ENCODE results near the gene LPIN3. TPM values are rescaled to one million over a fixed set of nuclear protein-coding genes. Genes with fewer than 3 reads are reported as not detected.

LPIN3 gene
- total and polyA plus RNA-seq, 4 donors: 2.7 to 6.0 (median 4.2) TPM

DNA sequence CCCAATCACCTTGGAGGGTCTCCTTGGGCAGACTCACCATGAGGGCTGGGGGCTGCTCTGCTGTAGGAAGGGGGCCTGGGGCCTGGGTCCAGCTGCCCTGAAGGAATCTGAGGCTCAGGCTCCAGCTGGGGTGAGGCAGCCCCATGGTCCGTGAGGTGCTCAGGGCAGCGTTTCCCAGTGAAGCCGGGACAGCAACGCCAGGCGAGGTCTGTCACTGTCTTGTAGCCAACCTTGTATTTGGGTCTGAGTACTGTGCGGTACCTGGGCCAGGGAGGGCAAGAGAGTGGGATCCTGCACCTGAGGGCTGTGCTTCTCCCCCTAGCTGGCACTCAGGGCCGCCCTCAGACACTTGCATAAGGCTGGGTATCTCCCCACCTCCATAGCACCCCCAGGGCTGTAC is 23.0 kb downstream of the LPIN3 start:
- Histone ChIP-seq H3K27ac (ENCODE audit: low read depth, low read length) (no peak overlapping the region), H3K4me1 (ENCODE audit: control insufficient read depth, insufficient read depth, low read length) (peaks cover 27% of the 10 kb centered on the region), H3K36me3 (ENCODE audit: control insufficient read depth, insufficient read depth, low read length) (peaks cover 32% of the 10 kb centered on the region), H3K27me3 (ENCODE audit: control insufficient read depth, insufficient read depth, low read length) (peaks cover 23% of the 10 kb centered on the region), H3K4me3 (ENCODE audit: low read depth, low read length) (no peak overlapping the region), H3K9me3 (ENCODE audit: control insufficient read depth, insufficient read depth, low read length) (no peaks in the 10 kb centered on the region)
- WGBS (ENCODE audit: insufficient coverage): 98% methylated on average over 6 of the region's 7 CpGs
- DNase-seq (ENCODE audit: low read depth in 4 of 6, low spot score in 6 of 6): no peak

DNA sequence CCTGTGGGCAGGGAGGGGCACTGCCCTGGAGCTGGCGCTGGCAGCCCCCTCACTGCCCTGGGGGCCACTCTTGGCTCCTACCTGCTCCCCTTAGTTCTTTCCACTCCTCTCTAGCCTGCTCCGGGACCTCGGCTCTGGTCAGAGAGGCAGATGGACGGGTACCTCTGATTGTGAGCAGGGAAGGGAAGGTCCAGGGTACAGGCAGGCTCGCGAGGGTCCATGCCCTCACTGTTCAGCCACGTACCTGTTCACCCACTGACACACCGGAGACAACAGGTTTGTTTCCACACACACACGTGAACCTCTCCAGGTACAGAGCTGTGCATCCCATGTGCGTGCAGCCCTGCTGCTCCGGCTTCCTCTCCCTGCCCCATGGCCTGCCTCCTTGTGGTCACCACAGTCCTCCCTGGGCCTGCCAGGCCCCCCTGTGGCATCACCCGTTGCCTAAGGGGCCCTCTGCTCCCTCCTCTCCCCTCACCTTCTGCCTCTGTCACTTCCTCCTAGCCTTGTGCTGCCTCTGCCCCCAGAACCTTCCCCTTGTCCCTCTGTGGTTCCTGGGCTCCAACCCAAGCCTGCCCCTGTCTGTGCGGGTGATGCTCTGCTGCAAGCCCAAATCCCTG is 23.7 kb downstream of the LPIN3 start:
- no peaks in the 10 kb centered on the region for H3K9me3 ChIP-seq (ENCODE audit: control insufficient read depth, insufficient read depth, low read length)
- H3K36me3 ChIP-seq (ENCODE audit: control insufficient read depth, insufficient read depth, low read length): peaks cover 32% of the 10 kb centered on the region
- peaks cover 27% of the 10 kb centered on the region for H3K4me1 ChIP-seq (ENCODE audit: control insufficient read depth, insufficient read depth, low read length)
- H3K27ac ChIP-seq (ENCODE audit: low read depth, low read length): no peak overlapping the region
- no peak for DNase-seq (ENCODE audit: low read depth in 4 of 6, low spot score in 6 of 6)
- WGBS (ENCODE audit: insufficient coverage): 93% methylated on average over 13 of the region's 13 CpGs
- no peak overlapping the region for H3K4me3 ChIP-seq (ENCODE audit: low read depth, low read length)
- H3K27me3 ChIP-seq (ENCODE audit: control insufficient read depth, insufficient read depth, low read length): peaks cover 23% of the 10 kb centered on the region

DNA sequence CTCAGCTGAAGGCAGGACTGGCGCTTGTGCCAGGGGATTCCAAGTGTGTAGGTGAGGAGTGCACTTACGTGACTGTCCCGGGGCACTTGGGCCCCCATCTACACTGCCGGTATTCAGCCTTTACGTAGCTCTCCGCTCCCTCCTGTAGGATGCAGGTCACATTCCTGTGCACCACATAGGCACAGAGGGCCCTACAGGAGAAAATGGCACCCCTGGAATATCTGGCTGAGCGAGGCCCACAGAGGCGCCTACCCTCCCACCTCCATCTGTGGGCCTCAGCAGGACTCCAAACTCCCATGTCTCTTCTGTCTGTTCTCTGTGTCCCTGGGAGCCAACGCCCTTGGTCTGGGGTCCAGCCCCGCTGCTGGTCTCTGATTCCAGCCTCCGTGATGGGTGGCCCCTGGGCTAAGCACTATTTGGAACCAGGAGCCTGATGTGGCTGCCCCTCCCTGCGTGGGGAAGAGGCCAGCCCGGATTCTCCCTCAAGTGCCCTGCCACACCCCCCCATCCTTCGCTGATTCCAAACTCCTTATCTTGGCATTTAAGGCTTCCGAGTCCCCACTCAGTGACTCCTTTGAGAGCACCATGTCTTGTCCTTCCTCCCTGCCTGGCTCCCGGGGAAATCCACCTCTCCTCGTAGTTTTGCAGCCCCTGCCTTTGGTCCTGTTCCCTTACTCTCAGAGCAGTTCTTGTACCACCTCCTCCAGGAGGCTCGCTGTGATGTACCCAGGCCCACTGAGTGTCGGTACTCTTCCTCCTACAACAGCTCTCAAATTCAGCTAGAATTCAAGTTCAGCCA is 24.5 kb downstream of the LPIN3 start:
- WGBS (ENCODE audit: insufficient coverage): 87% methylated on average over 19 of the region's 19 CpGs
- Histone ChIP-seq H3K36me3 (ENCODE audit: control insufficient read depth, insufficient read depth, low read length) (peaks cover 32% of the 10 kb centered on the region), H3K4me3 (ENCODE audit: low read depth, low read length) (no peak overlapping the region), H3K27me3 (ENCODE audit: control insufficient read depth, insufficient read depth, low read length) (peaks cover 23% of the 10 kb centered on the region), H3K27ac (ENCODE audit: low read depth, low read length) (no peak overlapping the region), H3K4me1 (ENCODE audit: control insufficient read depth, insufficient read depth, low read length) (peaks cover 27% of the 10 kb centered on the region), H3K9me3 (ENCODE audit: control insufficient read depth, insufficient read depth, low read length) (no peaks in the 10 kb centered on the region)
- DNase-seq (ENCODE audit: low read depth in 4 of 6, low spot score in 6 of 6): no peak

DNA sequence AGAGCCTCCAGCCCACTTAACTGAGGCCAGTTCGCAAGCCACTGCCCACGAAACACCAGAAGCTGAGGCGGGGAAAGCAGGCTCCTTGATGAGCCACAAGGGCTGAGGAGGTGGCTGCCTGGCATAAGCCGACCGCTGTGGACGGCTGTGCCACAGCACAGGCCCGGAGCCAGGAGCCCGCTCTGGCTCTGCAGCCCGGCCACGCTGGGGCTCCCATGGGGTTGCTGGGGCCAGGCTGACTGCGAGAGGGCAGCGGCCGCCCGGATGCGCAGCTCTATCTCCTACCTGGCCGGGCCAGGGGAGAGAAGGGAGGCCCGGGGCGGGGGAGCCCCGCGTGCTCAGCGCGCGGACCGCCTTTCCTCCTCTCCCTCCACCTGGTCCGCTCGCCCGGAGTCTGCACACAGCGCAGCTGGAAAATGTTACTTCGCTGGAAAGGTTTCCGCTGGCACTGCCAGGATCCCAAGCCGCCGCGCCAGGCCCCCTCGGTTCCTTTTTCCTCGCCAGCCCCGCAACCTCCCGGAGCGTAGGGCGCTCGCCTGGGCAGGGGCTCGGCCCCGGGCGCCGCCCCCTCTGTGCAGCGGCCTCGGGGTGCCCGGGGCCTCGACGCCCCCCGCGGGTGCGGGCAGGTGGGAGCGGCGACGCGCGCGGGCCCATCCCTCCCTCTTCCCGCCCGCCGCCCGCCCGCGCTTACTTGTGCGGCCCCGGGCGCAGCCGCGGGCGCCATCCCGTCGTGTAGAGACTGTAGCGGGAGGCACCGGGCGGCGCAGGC is 25.3 kb downstream of the LPIN3 start:
- DNase-seq (ENCODE audit: low read depth in 4 of 6, low spot score in 6 of 6): peak in 2 of 6 donors; percentile 43 to 57
- peaks cover 23% of the 10 kb centered on the region for H3K27me3 ChIP-seq (ENCODE audit: control insufficient read depth, insufficient read depth, low read length)
- no peaks in the 10 kb centered on the region for H3K9me3 ChIP-seq (ENCODE audit: control insufficient read depth, insufficient read depth, low read length)
- peak overlapping the region; percentile 2 for H3K4me3 ChIP-seq (ENCODE audit: low read depth, low read length)
- 3% methylated on average over 76 of the region's 76 CpGs for WGBS (ENCODE audit: insufficient coverage)
- H3K4me1 ChIP-seq (ENCODE audit: control insufficient read depth, insufficient read depth, low read length): peaks cover 27% of the 10 kb centered on the region
- H3K36me3 ChIP-seq (ENCODE audit: control insufficient read depth, insufficient read depth, low read length): peaks cover 31% of the 10 kb centered on the region
- H3K27ac ChIP-seq (ENCODE audit: low read depth, low read length): no peak overlapping the region

DNA sequence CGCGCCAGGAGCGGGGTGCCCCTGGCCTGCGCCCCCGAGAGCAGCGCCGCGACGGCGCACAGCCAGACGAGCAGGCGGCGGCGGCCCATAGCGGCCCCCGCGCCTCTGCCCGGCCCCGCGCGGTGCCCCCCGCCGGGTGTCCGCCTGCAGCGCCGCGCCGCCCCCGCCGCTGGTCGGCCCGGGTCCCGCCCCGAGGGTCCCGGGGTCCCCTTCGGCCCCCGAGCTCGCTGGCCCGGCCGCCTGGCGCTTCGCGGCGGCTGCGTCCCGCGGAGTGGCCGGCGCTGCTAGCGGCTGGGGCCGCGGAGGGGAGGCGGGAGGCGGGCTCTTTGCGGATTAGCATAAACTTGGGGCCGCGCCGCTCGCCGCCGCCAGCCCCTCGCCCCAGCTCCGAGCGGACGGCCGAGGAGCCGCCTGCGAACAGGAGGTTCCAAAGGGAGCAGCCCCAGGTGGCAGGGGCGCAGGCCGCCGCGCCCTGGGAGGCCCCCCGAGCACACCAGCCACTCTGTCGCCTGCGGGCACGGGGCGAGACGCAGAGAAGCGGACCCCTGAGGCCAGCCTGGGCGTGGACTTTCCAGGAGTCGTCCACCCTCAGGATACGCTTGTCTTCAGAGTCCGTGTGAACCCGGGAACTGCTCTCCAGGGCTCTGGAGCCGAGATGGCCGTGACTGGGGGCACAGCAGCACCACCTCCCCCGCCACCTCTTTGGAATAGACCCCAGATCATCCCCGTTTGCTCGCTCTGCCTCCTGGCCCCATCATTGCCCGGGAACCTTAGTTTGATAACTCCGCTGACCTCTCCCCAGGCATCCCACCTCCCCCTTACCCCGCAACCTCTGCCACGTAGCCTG is 26.1 kb downstream of the LPIN3 start, which contains the start of gene EMILIN3:
Gene EMILIN3, minus strand, starts transcription at position 273 of the 847 bp plus-strand sequence. Its CDS starts 184 bp downstream, at position 89.
- H3K9me3 ChIP-seq (ENCODE audit: control insufficient read depth, insufficient read depth, low read length): no peaks in the 10 kb centered on the region
- peaks cover 23% of the 10 kb centered on the region for H3K36me3 ChIP-seq (ENCODE audit: control insufficient read depth, insufficient read depth, low read length)
- H3K4me1 ChIP-seq (ENCODE audit: control insufficient read depth, insufficient read depth, low read length): peaks cover 27% of the 10 kb centered on the region
- DNase-seq (ENCODE audit: low read depth in 4 of 6, low spot score in 6 of 6): peak in 2 of 6 donors; percentile 32 to 55
- H3K27ac ChIP-seq (ENCODE audit: low read depth, low read length): no peak within 1 kb of the TSS
- 7% methylated on average over 92 of the region's 93 CpGs for WGBS (ENCODE audit: insufficient coverage)
- H3K4me3 ChIP-seq (ENCODE audit: low read depth, low read length): peak within 1 kb of the TSS; percentile 2
- H3K27me3 ChIP-seq (ENCODE audit: control insufficient read depth, insufficient read depth, low read length): peaks cover 23% of the 10 kb centered on the region

DNA sequence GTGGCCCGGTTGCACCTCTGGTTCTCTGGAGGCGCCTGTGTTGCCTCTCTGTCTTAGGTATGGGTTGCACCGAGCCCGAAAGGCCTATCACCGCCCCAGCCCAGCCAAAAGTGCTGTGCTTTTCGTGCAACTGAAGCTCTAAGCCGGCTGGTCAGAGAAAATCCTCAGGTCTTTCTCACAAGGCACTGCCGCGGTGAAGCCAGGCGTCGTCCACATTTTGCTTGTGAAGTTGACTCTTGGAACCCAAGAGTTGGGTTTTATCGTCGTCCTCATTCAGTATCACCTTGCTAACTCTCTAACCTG is 26.7 kb downstream of the LPIN3 start:
- Histone ChIP-seq H3K36me3 (ENCODE audit: control insufficient read depth, insufficient read depth, low read length) (peaks cover 18% of the 10 kb centered on the region), H3K27ac (ENCODE audit: low read depth, low read length) (no peak overlapping the region), H3K4me1 (ENCODE audit: control insufficient read depth, insufficient read depth, low read length) (peaks cover 23% of the 10 kb centered on the region), H3K27me3 (ENCODE audit: control insufficient read depth, insufficient read depth, low read length) (peaks cover 23% of the 10 kb centered on the region), H3K4me3 (ENCODE audit: low read depth, low read length) (no peak overlapping the region), H3K9me3 (ENCODE audit: control insufficient read depth, insufficient read depth, low read length) (no peaks in the 10 kb centered on the region)
- WGBS (ENCODE audit: insufficient coverage): 71% methylated on average over 13 of the region's 13 CpGs
- DNase-seq (ENCODE audit: low read depth in 4 of 6, low spot score in 6 of 6): no peak

DNA sequence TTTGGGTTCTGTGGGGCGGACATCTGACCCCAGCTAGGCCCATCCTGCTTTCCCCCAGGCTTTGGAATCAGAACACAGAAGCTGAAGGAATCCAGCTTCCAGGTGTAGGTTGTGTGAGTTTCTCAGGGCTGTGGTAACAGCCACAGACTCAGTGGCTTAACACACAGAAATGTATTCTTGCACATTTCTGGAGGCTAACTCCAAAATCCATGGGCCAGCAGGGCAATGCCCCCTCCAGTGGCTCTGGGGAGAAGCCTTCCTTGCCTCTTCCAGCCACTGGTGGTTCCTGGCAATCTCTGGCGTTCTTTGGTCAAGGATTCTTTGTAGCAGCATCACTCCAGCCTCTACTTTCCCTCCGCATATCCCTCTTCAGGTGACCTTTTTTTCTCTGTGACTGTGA is 27.3 kb downstream of the LPIN3 start:
- WGBS (ENCODE audit: insufficient coverage): 100% methylated on average over 2 of the region's 3 CpGs
- Histone ChIP-seq H3K27ac (ENCODE audit: low read depth, low read length) (no peak overlapping the region), H3K9me3 (ENCODE audit: control insufficient read depth, insufficient read depth, low read length) (no peaks in the 10 kb centered on the region), H3K4me3 (ENCODE audit: low read depth, low read length) (no peak overlapping the region), H3K36me3 (ENCODE audit: control insufficient read depth, insufficient read depth, low read length) (peaks cover 12% of the 10 kb centered on the region), H3K4me1 (ENCODE audit: control insufficient read depth, insufficient read depth, low read length) (peaks cover 18% of the 10 kb centered on the region), H3K27me3 (ENCODE audit: control insufficient read depth, insufficient read depth, low read length) (peaks cover 23% of the 10 kb centered on the region)
- DNase-seq (ENCODE audit: low read depth in 4 of 6, low spot score in 6 of 6): no peak

DNA sequence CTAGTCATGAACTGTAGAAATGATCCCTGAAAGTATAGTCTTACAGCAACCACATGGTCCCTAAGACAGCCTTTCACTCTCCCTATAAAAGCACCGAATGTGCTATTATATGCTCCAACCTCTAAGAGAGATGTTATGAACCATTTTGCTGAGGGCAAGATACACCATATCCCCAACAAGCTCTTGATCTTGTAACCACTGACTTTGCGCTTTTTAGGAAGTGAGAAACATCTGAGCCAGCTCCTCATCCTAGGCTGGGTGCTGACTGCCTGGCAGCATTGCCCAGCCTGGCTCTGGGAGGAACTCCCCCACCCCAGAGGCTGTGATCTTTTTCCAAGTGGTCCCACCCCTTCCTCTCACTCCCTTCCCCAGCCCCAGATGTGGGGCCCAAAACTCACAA is 29.1 kb downstream of the LPIN3 start:
- no peak overlapping the region for H3K4me3 ChIP-seq (ENCODE audit: low read depth, low read length)
- peaks cover 2% of the 10 kb centered on the region for H3K36me3 ChIP-seq (ENCODE audit: control insufficient read depth, insufficient read depth, low read length)
- peaks cover 32% of the 10 kb centered on the region for H3K4me1 ChIP-seq (ENCODE audit: control insufficient read depth, insufficient read depth, low read length)
- WGBS (ENCODE audit: insufficient coverage): 96% methylated on average over 2 of the region's 2 CpGs
- no peaks in the 10 kb centered on the region for H3K9me3 ChIP-seq (ENCODE audit: control insufficient read depth, insufficient read depth, low read length)
- no peak overlapping the region for H3K27ac ChIP-seq (ENCODE audit: low read depth, low read length)
- H3K27me3 ChIP-seq (ENCODE audit: control insufficient read depth, insufficient read depth, low read length): peaks cover 23% of the 10 kb centered on the region
- DNase-seq (ENCODE audit: low read depth in 4 of 6, low spot score in 6 of 6): no peak

DNA sequence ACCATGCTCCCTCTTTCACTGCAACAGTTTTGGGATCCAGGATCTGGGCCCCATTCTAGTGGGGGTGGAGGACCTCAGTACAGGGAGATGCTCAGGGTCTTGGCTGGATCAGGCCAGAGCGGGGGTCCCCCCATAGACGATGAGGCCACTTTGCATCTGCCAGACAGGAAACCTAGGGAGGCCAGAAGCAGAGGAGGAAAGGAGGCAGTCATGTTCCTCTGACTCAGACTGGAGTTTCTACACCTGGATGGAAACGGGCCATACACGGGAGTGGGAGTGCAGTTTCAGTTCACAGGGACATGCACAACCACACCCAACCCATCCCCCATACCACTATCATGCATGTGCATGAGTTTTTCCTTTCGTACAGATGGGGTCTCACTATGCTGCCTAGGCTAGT is 29.6 kb downstream of the LPIN3 start:
- no peak overlapping the region for H3K27ac ChIP-seq (ENCODE audit: low read depth, low read length)
- no peak for DNase-seq (ENCODE audit: low read depth in 4 of 6, low spot score in 6 of 6)
- peaks cover under 1% of the 10 kb centered on the region for H3K36me3 ChIP-seq (ENCODE audit: control insufficient read depth, insufficient read depth, low read length)
- H3K4me1 ChIP-seq (ENCODE audit: control insufficient read depth, insufficient read depth, low read length): peaks cover 30% of the 10 kb centered on the region
- no peak overlapping the region for H3K4me3 ChIP-seq (ENCODE audit: low read depth, low read length)
- no peaks in the 10 kb centered on the region for H3K9me3 ChIP-seq (ENCODE audit: control insufficient read depth, insufficient read depth, low read length)
- WGBS (ENCODE audit: insufficient coverage): 97% methylated on average over 4 of the region's 5 CpGs
- H3K27me3 ChIP-seq (ENCODE audit: control insufficient read depth, insufficient read depth, low read length): peaks cover 18% of the 10 kb centered on the region
